HG03066 (cell line): ENCODE measurements around the gene LRIG2.
"Not testable (repeated sequence)": the region's sequence is repeated elsewhere in the genome, so short reads cannot be mapped to it uniquely, and the experiment has no call there.

Experiments
- ATAC-seq: cut with Tn5 transposase; IDR thresholded peaks from one replicate; pipeline ENCODE4 v1.9.1; 2021; ENCODE audit warnings: low read depth; ENCODE audit not compliant: unreplicated experiment

Gene LRIG2

GRCh38 chr1:113072757-113073478 is at the start of gene LRIG2:
TSS of gene LRIG2 (plus strand) at chr1:113073198. CDS start at chr1:113073407, 209 bp downstream.
- peak; percentile 98 for ATAC-seq

GRCh38 chr1:113023316-113023715 is 49.7 kb upstream of the LRIG2 start:
- not testable (repeated sequence) for ATAC-seq

GRCh38 chr1:113027007-113027406 is 46.0 kb upstream of the LRIG2 start:
- ATAC-seq: no peak

GRCh38 chr1:113027449-113027848 is 45.5 kb upstream of the LRIG2 start:
- ATAC-seq: no peak

- no peak for ATAC-seq
These were observed 43.2 kb upstream of the LRIG2 start for GRCh38 chr1:113029822-113030221.

DNA sequence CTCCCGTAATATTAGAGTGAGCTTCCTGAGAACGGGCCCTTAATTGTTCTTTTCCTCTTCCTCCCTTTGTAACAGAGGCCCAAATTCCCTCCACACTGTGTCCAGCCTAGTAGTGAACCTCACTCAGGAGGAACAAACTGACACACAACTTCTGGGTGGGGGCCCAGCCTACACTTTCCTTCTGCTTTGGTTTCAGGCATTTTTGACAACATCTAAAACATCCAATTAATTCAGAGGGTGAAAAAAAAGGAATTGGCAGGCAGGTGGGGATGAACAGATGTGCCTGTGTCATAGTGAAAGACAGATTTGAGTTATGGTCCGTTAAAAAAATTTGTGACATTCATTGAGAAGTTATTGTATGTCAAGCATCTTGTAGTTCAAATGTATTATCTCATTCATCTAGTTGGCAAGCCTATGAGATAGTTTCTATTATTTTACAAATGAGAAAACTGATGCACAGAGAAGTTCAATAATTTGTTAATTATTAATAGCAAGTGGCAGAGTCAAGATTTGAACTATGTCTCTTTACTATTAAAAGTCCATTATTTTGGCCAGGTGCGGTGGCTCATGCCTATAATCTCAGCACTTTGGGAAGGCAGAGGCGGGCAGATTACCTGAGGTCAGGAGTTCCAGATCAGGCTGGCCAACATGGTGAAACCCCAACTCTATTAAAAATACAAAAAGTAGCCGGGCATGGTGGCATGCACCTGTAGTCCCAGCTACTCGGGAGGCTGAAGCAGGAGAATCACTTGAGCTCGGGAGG is 41.6 kb upstream of the LRIG2 start:
- no peak for ATAC-seq

DNA sequence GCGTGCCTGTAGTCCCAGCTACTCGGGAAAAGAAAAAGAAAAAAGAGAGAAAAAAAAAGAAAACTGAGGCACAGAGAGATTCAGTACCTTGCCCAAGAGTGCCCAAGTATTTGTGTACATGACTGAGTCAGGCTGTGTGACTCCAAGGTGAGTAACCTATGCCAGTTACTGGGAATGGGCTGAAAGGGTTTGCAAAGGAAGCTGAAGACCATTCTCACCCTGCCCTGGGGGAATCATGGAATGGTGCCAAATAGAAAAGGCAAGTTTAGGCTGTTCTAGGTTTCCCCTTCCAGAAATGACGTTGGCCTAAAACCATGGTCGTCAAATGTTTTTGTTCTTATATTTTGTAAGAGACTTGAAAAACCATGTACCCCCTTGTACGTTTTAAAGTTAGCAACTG is 37.9 kb upstream of the LRIG2 start:
- no peak for ATAC-seq

GRCh38 chr1:113036639-113037321 is 36.2 kb upstream of the LRIG2 start:
- no peak for ATAC-seq

- no peak for ATAC-seq
These were observed 33.0 kb upstream of the LRIG2 start for GRCh38 chr1:113040041-113040440.

GRCh38 chr1:113040718-113041412 is 32.1 kb upstream of the LRIG2 start:
- no peak for ATAC-seq

- no peak for ATAC-seq
These were observed 31.3 kb upstream of the LRIG2 start for GRCh38 chr1:113041569-113042284.

GRCh38 chr1:113042285-113043143 is 30.5 kb upstream of the LRIG2 start:
- ATAC-seq: no peak

DNA sequence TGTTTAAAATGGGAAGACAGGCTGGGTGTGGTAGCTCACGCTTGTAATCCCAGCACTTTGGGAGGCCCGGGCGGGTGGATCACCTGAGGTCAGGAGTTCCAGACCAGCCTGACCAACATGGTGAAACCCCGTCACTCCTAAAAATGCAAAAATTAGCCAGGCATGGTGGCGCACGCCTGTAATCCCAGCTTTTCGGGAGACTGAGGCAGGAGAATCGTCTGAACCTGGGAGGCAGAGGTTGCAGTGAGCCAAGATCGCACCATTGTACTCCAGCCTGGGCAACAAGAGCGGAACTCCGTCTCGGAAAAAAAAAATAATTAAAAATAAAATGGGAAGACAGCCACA is 29.9 kb upstream of the LRIG2 start:
- ATAC-seq: not testable (repeated sequence)

DNA sequence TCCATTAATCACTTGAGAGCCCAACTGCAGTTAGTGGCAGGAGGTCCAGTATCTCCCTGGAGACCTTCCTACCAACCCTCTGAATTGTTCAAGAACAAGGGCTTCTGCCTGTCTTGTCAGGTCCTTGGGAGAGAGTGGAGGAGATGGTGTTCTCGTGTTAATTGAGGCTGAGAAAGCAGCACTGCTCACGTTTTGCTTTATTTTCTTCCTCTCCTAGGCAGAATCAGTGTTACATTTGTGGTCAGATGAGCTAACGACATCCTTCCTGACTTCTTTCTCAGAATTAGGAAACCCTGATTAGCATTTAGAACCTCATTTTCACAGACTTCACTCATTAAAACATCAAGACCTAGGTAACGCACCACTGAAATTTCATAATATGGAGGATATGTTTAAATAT is 26.4 kb upstream of the LRIG2 start:
- no peak for ATAC-seq

DNA sequence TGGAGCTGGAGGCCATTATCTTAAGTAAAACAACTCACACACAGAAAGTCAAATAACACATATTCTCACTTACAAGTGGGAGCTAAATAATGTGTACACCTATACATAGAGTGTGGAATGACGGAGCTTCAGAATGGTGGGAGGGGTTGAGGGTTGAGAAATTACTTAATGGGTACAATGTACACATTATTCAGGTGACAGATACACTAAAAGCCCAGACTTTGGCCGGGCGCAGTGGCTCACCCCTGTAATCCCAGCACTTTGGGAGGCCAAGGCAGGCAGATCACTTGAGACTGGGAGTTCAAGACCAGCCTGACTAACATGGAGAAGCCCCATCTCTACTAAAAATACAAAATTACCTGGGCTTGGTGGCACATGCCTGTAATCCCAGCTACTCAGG is 24.9 kb upstream of the LRIG2 start:
- no peak for ATAC-seq

GRCh38 chr1:113053344-113054126 is 19.5 kb upstream of the LRIG2 start:
- no peak for ATAC-seq

GRCh38 chr1:113055570-113055969 is 17.4 kb upstream of the LRIG2 start:
- ATAC-seq: no peak

DNA sequence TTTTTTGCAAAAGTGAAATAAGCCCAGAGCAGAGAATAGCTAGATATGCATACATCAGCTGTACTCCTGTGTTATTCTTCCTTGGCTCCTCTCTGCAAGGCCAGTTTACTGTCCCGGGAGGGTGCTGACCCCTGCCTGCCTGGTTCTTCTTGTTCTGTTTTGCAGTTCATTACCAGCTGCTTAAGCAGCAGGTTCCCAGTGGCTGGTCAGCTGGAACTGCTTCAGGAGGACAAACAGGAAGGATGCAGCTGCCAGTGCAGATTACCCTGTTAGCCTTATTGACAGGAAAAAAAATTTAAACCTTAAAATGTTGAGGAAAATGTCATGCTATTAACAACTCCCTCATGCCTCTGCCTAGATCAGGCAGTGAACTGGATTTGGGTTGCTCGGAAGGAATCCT is 16.0 kb upstream of the LRIG2 start:
- no peak for ATAC-seq
